Measurements from ENCODE around the gene MLX. TPM values are rescaled to one million over a fixed set of nuclear protein-coding genes. Genes with fewer than 3 reads are reported as not detected.

Gene MLX
- total and polyA plus RNA-seq, 10 of the 15 experiments (the other 5 are each of a cell fraction or from before 2014, with no cell fraction given) = 34.4 to 65.0 (median 44.4) TPM

DNA sequence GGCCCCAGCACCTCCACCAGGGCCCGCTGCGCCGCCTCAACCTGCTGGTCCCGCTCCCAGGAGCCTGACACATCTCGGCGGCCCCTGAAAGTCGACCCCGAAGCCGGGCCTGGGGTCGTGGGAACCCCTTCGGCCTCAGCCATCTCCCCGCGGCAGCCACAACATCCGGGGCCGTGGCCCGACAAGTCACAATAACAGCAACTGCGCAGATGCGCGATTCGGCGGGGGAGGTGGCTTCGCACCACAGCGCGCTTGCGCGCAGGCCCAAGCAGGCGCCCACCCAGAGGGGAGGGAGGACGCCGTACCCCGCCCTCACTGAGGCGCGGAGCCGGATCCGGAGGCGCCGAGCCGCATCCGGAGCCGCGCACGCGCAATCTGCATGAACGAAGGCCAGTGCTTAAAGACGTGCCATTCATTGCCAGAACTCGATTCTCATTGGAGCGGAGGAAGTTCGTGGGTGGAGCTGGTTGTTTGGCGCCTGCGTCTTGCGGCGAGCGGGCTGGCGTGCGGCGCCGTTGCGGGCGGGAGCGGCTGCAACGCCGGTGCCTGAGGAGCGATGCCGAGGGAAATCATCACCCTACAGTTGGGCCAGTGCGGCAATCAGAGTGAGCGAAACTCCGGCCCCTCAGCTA is 42.4 kb downstream of the MLX start, which contains the start of the genes RETREG3 and TUBG1 (continued):
- TF ChIP-seq, protein P1, sequence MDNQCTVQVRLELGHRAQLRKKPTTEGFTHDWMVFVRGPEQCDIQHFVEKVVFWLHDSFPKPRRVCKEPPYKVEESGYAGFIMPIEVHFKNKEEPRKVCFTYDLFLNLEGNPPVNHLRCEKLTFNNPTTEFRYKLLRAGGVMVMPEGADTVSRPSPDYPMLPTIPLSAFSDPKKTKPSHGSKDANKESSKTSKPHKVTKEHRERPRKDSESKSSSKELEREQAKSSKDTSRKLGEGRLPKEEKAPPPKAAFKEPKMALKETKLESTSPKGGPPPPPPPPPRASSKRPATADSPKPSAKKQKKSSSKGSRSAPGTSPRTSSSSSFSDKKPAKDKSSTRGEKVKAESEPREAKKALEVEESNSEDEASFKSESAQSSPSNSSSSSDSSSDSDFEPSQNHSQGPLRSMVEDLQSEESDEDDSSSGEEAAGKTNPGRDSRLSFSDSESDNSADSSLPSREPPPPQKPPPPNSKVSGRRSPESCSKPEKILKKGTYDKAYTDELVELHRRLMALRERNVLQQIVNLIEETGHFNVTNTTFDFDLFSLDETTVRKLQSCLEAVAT (IDR thresholded peaks at IDR 0.05) = 0 out of 2 replicates have a peak, but pooled peaks have one; percentile 43
- no peak for TF ChIP-seq KAT2A (conservative IDR thresholded peaks at IDR 0.05; ENCODE audit: control insufficient read depth, low read depth, low read length)
- TF ChIP-seq, protein P2, sequence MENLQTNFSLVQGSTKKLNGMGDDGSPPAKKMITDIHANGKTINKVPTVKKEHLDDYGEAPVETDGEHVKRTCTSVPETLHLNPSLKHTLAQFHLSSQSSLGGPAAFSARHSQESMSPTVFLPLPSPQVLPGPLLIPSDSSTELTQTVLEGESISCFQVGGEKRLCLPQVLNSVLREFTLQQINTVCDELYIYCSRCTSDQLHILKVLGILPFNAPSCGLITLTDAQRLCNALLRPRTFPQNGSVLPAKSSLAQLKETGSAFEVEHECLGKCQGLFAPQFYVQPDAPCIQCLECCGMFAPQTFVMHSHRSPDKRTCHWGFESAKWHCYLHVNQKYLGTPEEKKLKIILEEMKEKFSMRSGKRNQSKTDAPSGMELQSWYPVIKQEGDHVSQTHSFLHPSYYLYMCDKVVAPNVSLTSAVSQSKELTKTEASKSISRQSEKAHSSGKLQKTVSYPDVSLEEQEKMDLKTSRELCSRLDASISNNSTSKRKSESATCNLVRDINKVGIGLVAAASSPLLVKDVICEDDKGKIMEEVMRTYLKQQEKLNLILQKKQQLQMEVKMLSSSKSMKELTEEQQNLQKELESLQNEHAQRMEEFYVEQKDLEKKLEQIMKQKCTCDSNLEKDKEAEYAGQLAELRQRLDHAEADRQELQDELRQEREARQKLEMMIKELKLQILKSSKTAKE (IDR thresholded peaks at IDR 0.05; ENCODE audit: low read depth, poor library complexity, severe bottlenecking) = no peak
- peak; percentile 66; the same call in 1 of the 2 replicates for TF ChIP-seq PML (IDR thresholded peaks at IDR 0.05; ENCODE audit: low read length)
- TF ChIP-seq, protein P3, sequence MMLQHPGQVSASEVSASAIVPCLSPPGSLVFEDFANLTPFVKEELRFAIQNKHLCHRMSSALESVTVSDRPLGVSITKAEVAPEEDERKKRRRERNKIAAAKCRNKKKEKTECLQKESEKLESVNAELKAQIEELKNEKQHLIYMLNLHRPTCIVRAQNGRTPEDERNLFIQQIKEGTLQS (IDR thresholded peaks at IDR 0.05; ENCODE audit: borderline replicate concordance, extremely low read depth, low read depth, low read length) = no peak
- TF ChIP-seq, protein P4, sequence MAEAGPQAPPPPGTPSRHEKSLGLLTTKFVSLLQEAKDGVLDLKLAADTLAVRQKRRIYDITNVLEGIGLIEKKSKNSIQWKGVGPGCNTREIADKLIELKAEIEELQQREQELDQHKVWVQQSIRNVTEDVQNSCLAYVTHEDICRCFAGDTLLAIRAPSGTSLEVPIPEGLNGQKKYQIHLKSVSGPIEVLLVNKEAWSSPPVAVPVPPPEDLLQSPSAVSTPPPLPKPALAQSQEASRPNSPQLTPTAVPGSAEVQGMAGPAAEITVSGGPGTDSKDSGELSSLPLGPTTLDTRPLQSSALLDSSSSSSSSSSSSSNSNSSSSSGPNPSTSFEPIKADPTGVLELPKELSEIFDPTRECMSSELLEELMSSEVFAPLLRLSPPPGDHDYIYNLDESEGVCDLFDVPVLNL (IDR thresholded peaks at IDR 0.05; ENCODE audit: low read depth, low read length) = 0 out of 2 replicates have a peak, but pooled peaks have one; percentile 53
- TF ChIP-seq, protein P5, sequence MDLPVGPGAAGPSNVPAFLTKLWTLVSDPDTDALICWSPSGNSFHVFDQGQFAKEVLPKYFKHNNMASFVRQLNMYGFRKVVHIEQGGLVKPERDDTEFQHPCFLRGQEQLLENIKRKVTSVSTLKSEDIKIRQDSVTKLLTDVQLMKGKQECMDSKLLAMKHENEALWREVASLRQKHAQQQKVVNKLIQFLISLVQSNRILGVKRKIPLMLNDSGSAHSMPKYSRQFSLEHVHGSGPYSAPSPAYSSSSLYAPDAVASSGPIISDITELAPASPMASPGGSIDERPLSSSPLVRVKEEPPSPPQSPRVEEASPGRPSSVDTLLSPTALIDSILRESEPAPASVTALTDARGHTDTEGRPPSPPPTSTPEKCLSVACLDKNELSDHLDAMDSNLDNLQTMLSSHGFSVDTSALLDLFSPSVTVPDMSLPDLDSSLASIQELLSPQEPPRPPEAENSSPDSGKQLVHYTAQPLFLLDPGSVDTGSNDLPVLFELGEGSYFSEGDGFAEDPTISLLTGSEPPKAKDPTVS (IDR thresholded peaks at IDR 0.05; ENCODE audit: low read depth, low read length) = no peak
- TF ChIP-seq HDGF (IDR thresholded peaks at IDR 0.05) = peak; percentile 93
- no peak for TF ChIP-seq CHD1 (IDR thresholded peaks at IDR 0.05; ENCODE audit: low read depth, low read length)
- no peak for TF ChIP-seq ETV6 (conservative IDR thresholded peaks at IDR 0.05 in 1 of 2, IDR thresholded peaks at IDR 0.05 in 1 of 2; ENCODE audit: borderline replicate concordance in 1 of 2, low read depth in 1 of 2)
- no peak for TF ChIP-seq HDAC2 (IDR thresholded peaks at IDR 0.05)
- TF ChIP-seq EGR1 (IDR thresholded peaks at IDR 0.05; ENCODE audit: borderline replicate concordance in 1 of 2, low read depth in 2 of 2, low read length in 2 of 2) = peak in 1 of 2 experiments; percentile 50; a peak in 1 of 3 replicates
- TF ChIP-seq SPI1 (IDR thresholded peaks at IDR 0.05; ENCODE audit: borderline replicate concordance, insufficient read depth, low read depth, low read length) = peak; percentile 18; the same call in 1 of the 2 replicates
- TF ChIP-seq SREBF2 (IDR thresholded peaks at IDR 0.05; ENCODE audit: low read length) = no peak
- TF ChIP-seq TCF12 (IDR thresholded peaks at IDR 0.05; ENCODE audit: low read depth, low read length) = peak; percentile 24; the same call in 1 of the 2 replicates
- no peak for TF ChIP-seq TCF7 (IDR thresholded peaks at IDR 0.05; ENCODE audit: borderline replicate concordance)
- peak; percentile 70 for TF ChIP-seq MXI1 (IDR thresholded peaks at IDR 0.05; ENCODE audit: low read depth, low read length)
- no peak for TF ChIP-seq SMAD1 (IDR thresholded peaks at IDR 0.05; ENCODE audit: low read depth, partially characterized antibody)
- TF ChIP-seq, protein P6, sequence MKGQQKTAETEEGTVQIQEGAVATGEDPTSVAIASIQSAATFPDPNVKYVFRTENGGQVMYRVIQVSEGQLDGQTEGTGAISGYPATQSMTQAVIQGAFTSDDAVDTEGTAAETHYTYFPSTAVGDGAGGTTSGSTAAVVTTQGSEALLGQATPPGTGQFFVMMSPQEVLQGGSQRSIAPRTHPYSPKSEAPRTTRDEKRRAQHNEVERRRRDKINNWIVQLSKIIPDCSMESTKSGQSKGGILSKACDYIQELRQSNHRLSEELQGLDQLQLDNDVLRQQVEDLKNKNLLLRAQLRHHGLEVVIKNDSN (IDR thresholded peaks at IDR 0.05; ENCODE audit: borderline replicate concordance, extremely low read length, insufficient read depth, low read depth, low read length) = no peak
- TF ChIP-seq ZSCAN29 (IDR thresholded peaks at IDR 0.05) = no peak
- no peak; the same call in 1 of the 2 replicates for TF ChIP-seq CREM (IDR thresholded peaks at IDR 0.05; ENCODE audit: low read depth)
